ENCODE results near the gene TENM4.

Gene TENM4

DNA sequence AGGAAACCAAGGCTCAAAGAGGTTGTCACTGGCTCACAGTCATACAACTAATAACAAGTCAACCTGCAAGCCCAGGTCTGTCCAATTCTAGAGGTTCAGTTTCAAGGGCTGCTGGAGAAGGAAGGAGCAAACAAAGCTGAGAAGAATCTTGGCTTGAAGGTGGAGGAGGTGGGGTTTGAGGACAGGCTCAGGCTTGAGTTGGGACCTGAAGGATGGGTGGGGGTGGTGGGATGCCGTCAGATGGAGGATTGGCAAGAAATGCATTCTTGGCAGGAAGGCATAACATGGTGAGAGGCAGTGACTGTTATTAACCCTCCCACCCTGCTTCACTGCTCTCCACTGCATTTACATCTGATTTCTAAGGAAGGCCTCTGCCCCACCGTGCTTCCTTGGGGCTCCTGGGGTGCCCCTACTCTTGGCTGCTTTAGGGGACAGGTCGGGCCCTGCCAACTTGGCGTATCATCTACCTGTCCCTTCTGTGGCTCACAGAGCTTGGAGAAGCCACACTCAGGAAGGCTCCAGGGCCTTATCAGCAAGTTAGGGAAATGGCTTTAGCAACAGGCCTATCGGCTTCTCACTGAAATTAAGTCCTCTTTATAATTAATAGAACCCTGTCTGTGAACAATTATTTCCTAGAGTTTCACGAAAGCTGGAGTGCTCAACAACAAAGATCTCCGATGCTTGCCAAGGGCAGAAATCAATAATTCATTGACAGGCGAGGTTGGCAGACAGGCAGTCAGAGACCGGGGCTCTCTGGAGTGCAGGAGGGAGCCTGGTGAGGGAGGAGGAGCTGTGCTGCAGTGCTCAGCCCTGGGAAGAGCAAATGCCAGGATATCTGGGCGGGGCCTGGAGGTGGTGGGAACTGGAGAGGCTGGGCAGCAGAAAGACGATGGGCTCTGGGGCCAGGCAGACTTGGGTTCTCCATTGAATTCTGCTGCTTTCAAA is 781.2 kb downstream of the TENM4 start:
- DNase-seq = no peak

- DNase-seq = no peak
These were observed 782.6 kb downstream of the TENM4 start for GRCh38 chr11:78657968-78658839.

DNA sequence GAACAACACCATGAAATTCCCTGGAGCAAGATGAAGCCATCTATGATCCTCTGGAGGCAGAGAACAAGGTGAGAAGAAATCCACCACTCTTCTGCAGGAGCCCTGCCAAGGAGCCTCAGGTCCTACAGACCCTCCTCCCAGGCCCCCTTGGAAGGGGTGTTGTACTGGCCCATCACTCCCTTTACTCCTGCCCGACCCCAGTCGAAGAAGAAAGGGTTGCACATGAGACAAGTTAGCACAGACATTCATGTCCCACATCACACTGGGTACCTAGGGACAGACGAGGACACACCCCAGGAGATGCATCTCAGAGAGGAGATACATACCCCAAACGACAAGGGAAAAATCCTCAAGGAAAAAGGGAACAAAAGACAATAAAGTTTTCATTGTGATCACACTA is 783.4 kb downstream of the TENM4 start:
- DNase-seq = no peak

GRCh38 chr11:78656984-78657383 is 783.8 kb downstream of the TENM4 start:
- no peak for DNase-seq

GRCh38 chr11:78656327-78656726 is 784.5 kb downstream of the TENM4 start:
- DNase-seq = no peak

DNA sequence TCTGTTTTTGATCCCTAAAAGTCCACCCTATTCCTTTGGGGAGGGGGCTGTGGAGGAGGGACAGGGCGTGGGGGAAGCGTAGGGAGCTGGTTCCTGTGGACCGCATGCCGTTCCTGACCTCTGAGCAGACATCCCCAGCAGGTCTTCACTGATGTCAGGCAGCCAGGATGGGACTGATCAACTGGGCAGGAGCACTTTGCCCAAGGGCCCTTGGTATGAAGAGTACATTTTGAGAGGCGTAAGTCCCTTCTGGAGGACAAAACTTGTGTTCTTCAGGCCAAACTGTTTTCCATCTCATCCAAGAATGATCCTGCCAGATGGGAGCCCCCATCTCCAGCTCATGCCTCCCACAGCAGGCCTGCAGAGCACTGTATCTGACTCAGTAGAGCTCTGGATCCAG is 785.3 kb downstream of the TENM4 start:
- DNase-seq = no peak

DNA sequence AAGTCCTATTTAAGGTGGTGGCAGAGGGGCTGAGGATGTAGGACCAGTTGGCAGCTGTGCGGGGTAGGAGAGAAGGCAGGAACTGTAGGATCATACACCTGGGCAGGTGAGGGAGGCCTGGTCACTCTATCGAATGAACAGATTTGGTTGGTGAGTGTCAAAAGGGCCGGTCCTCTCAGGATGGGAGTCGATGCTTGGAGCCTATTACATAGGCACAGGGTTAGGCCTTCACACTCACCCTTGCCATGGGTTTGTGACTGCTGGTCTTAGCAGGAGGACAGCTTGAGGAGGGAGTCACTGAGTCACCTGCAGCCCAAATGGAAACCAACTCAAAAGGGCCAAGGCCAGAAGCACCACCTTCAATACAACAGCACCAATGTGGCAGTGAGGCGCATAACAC is 786.0 kb downstream of the TENM4 start:
- no peak for DNase-seq

- DNase-seq = no peak
These were observed 786.8 kb downstream of the TENM4 start for GRCh38 chr11:78654071-78654470.

- DNase-seq = no peak
These were observed 787.4 kb downstream of the TENM4 start for GRCh38 chr11:78653294-78653909.

DNA sequence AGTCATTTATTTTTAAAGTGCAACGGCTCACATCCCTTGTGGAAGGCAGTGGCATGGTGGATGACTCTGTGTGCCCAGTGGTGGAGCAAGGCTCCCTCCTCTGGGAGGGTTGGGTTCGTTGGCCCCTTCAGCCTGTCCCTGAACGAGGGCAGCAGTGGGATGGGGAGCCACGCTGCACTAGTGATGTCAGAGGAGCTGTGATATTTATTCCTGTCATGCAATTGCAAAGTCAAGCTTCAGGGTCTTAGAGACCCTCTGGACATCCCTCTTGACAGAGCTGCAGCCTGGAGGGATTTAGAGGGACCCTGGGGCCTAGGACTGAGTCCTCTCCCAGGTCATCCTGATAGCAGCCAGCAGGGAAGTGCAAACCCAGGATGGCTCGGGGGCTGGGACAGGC is 788.0 kb downstream of the TENM4 start:
- no peak for DNase-seq

- DNase-seq = no peak
These were observed 788.6 kb downstream of the TENM4 start for GRCh38 chr11:78651923-78652842.

- no peak for DNase-seq
These were observed 789.6 kb downstream of the TENM4 start for GRCh38 chr11:78651136-78651775.

DNA sequence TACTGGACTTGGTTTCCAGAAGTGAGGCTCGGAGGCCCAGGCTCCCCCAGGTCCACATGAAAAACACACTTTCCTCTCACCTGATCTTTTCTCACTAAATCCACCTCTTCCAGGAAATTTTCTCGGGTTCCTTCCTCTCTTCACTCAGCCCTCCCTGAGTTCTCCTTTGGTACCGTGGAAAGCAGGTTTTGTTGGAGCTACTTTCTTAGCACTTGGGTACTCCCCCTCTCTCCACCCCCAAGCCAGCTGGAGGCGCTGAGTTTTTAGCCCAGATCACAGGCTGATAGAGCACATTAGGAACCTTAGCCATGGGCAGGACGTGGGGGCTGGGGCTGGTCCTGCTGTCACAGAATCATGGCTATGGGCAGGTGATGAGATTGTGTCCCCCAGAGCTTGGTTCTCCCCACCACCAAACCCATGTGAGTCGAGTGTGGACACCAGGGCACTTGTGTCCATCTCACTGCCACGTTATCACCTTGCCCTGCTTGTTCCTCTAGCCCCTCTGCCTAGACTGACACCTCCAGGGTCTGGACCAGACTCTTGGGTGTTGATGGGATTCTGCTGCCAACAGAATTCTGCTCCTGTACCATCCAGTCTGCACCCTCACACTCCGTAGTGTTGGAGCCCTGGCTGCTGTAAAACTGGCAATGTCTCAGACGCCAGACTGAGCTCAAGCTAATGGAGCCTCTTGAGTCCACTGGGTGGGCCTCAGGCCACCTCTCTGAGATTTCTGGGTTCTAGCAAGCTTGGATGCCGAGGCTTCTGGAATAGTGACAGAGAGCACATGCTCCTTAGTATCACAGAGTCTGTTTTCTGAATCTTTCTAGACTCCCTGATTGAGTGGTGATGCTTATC is 791.2 kb downstream of the TENM4 start:
- DNase-seq = no peak

- no peak for DNase-seq
These were observed 792.6 kb downstream of the TENM4 start for GRCh38 chr11:78647986-78648875.

- DNase-seq = no peak
These were observed 793.4 kb downstream of the TENM4 start for GRCh38 chr11:78647266-78647915.

DNA sequence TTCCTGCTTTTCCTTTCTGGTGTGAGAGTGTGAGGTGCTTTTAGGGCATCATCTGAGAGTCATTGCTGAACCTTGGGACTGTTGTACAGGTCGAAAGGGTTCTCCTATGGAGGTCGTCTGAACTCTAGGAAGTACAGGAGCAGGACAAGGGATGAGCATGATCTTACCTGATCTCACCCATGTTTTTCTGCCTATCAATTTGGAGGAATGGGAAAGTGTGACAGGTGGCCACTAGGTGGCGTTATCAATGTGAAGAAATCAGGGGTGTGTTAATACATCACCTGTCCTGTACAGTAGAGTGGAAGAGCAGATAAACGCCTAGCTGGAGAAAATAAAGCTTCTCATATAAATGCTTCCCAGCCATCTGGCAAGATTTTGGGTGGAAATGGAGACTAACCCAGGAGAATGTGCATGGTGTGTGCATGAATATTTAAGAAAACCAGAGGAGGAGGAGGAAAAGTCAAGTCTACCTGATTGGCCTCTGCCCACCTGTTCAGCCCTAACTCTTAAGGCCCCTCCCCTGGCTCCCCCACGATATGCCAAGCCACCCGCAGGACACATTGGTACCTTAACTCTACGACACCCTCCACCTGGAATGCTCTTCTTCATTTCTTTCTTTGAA is 794.2 kb downstream of the TENM4 start:
- DNase-seq = peak; percentile 80

DNA sequence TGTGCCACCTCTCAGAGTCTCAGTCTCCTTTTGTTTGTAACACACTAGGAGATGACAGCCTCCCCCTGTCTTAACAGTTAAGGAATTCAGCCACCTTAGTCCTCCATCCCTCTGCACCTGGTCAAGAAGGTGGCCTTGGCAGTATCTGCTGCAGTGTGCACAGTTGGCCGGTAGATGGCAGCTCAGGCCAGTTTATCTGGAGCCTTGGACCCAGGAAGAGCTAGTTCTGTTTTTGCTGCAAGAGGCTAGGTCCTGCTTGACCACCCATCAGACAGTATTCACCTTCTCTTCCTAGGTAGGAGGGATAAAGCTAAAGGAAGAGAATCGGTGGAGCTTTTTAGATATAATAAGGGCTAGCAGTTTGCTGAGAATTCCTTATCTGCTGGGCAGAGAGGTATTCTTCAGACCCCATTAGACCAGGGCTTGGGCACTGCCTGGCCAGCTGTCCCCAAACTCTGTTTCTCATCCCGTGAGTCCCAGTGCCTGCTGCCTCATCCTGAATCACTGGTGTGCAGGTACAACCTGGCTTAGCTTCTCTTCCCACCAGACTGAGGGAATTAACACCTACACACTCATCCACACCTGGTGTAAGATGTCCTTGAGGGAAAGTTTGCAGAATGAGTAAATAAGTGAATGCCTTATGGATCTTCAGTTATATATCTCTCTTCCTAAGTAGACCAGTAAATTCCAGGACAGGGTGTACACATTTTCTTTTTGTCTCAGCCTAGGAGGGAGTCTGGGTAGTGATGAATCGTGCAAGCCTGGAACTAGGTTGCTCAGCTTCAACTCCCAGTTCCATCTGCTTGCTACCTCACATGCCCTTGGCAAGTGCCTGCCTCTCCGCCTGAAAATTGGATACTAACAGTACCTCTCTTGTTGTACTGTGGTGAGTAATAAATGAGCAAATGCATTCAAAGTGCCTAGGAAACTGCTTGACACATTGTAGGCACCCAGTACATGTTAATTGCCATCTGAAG is 795.3 kb downstream of the TENM4 start:
- DNase-seq = peak; percentile 84

All from activated effector memory CD4-positive, alpha-beta T cell treated with anti-CD3 and anti-CD28 coated beads, Interleukin-2, amount 50 U/mL, for 16 hours (primary cell).